ENCODE results near the gene HOXA7.

HOXA7 gene

GRCh38 chr7:27129729-27130539, 26.5 kb downstream of the HOXA7 start:
- Histone ChIP-seq H3K4me3 (ENCODE audit: insufficient read depth, low read depth, low read length) (no peak overlapping the region), H3K4me1 (ENCODE audit: control insufficient read depth, insufficient read depth, low read length) (no peaks in the 10 kb centered on the region), H3K27ac (ENCODE audit: insufficient read depth, low read depth, low read length, poor library complexity, severe bottlenecking) (no peak overlapping the region), H3K27me3 (ENCODE audit: control insufficient read depth, insufficient read depth, low read length, poor library complexity, severe bottlenecking) (peaks cover 100% of the 10 kb centered on the region), H3K9me3 (ENCODE audit: control insufficient read depth, low read length) (no peaks in the 10 kb centered on the region), H3K36me3 (ENCODE audit: control insufficient read depth, insufficient read depth, low read length) (no peaks in the 10 kb centered on the region)
- WGBS, 2 experiments: 1 to 3% methylated on average over 72 of the region's 72 CpGs

GRCh38 chr7:27128776-27129728, 27.4 kb downstream of the HOXA7 start:
- peaks cover 100% of the 10 kb centered on the region for H3K27me3 ChIP-seq (ENCODE audit: control insufficient read depth, insufficient read depth, low read length, poor library complexity, severe bottlenecking)
- 10 to 13% methylated on average over 27 to 28 of the region's 28 CpGs for WGBS, 2 experiments
- no peaks in the 10 kb centered on the region for H3K36me3 ChIP-seq (ENCODE audit: control insufficient read depth, insufficient read depth, low read length)
- no peaks in the 10 kb centered on the region for H3K9me3 ChIP-seq (ENCODE audit: control insufficient read depth, low read length)
- no peak overlapping the region for H3K4me3 ChIP-seq (ENCODE audit: insufficient read depth, low read depth, low read length)
- no peak overlapping the region for H3K27ac ChIP-seq (ENCODE audit: insufficient read depth, low read depth, low read length, poor library complexity, severe bottlenecking)
- H3K4me1 ChIP-seq (ENCODE audit: control insufficient read depth, insufficient read depth, low read length): no peaks in the 10 kb centered on the region

- Histone ChIP-seq H3K36me3 (ENCODE audit: control insufficient read depth, insufficient read depth, low read length) (no peaks in the 10 kb centered on the region), H3K27me3 (ENCODE audit: control insufficient read depth, insufficient read depth, low read length, poor library complexity, severe bottlenecking) (peaks cover 100% of the 10 kb centered on the region), H3K27ac (ENCODE audit: insufficient read depth, low read depth, low read length, poor library complexity, severe bottlenecking) (no peak overlapping the region), H3K4me3 (ENCODE audit: insufficient read depth, low read depth, low read length) (no peak overlapping the region), H3K9me3 (ENCODE audit: control insufficient read depth, low read length) (no peaks in the 10 kb centered on the region), H3K4me1 (ENCODE audit: control insufficient read depth, insufficient read depth, low read length) (no peaks in the 10 kb centered on the region)
- WGBS, 2 experiments: 12 to 19% methylated on average over 2 of the region's 2 CpGs
Measured at GRCh38 chr7:27128034-27128433, 28.4 kb downstream of the HOXA7 start.

- no peaks in the 10 kb centered on the region for H3K4me1 ChIP-seq (ENCODE audit: control insufficient read depth, insufficient read depth, low read length)
- H3K27ac ChIP-seq (ENCODE audit: insufficient read depth, low read depth, low read length, poor library complexity, severe bottlenecking): no peak overlapping the region
- WGBS, 2 experiments: 8 to 11% methylated on average over 2 to 3 of the region's 3 CpGs
- no peaks in the 10 kb centered on the region for H3K9me3 ChIP-seq (ENCODE audit: control insufficient read depth, low read length)
- no peaks in the 10 kb centered on the region for H3K36me3 ChIP-seq (ENCODE audit: control insufficient read depth, insufficient read depth, low read length)
- no peak overlapping the region for H3K4me3 ChIP-seq (ENCODE audit: insufficient read depth, low read depth, low read length)
- peaks cover 100% of the 10 kb centered on the region for H3K27me3 ChIP-seq (ENCODE audit: control insufficient read depth, insufficient read depth, low read length, poor library complexity, severe bottlenecking)
Measured at GRCh38 chr7:27126596-27127327, 29.7 kb downstream of the HOXA7 start.

GRCh38 chr7:27125986-27126394, 30.5 kb downstream of the HOXA7 start:
- peaks cover 100% of the 10 kb centered on the region for H3K27me3 ChIP-seq (ENCODE audit: control insufficient read depth, insufficient read depth, low read length, poor library complexity, severe bottlenecking)
- no peaks in the 10 kb centered on the region for H3K36me3 ChIP-seq (ENCODE audit: control insufficient read depth, insufficient read depth, low read length)
- H3K9me3 ChIP-seq (ENCODE audit: control insufficient read depth, low read length): no peaks in the 10 kb centered on the region
- WGBS, 2 experiments: 11 to 14% methylated on average over 5 of the region's 5 CpGs
- H3K27ac ChIP-seq (ENCODE audit: insufficient read depth, low read depth, low read length, poor library complexity, severe bottlenecking): no peak overlapping the region
- H3K4me1 ChIP-seq (ENCODE audit: control insufficient read depth, insufficient read depth, low read length): no peaks in the 10 kb centered on the region
- H3K4me3 ChIP-seq (ENCODE audit: insufficient read depth, low read depth, low read length): no peak overlapping the region

- H3K4me3 ChIP-seq (ENCODE audit: insufficient read depth, low read depth, low read length): no peak overlapping the region
- no peaks in the 10 kb centered on the region for H3K4me1 ChIP-seq (ENCODE audit: control insufficient read depth, insufficient read depth, low read length)
- no peaks in the 10 kb centered on the region for H3K9me3 ChIP-seq (ENCODE audit: control insufficient read depth, low read length)
- H3K27me3 ChIP-seq (ENCODE audit: control insufficient read depth, insufficient read depth, low read length, poor library complexity, severe bottlenecking): peaks cover 100% of the 10 kb centered on the region
- H3K36me3 ChIP-seq (ENCODE audit: control insufficient read depth, insufficient read depth, low read length): no peaks in the 10 kb centered on the region
- WGBS, 2 experiments: 19 to 27% methylated on average over 8 of the region's 8 CpGs
- H3K27ac ChIP-seq (ENCODE audit: insufficient read depth, low read depth, low read length, poor library complexity, severe bottlenecking): no peak overlapping the region
Measured at GRCh38 chr7:27124902-27125689, 31.4 kb downstream of the HOXA7 start.

- Histone ChIP-seq H3K36me3 (ENCODE audit: control insufficient read depth, insufficient read depth, low read length) (no peaks in the 10 kb centered on the region), H3K27ac (ENCODE audit: insufficient read depth, low read depth, low read length, poor library complexity, severe bottlenecking) (no peak overlapping the region), H3K9me3 (ENCODE audit: control insufficient read depth, low read length) (no peaks in the 10 kb centered on the region), H3K27me3 (ENCODE audit: control insufficient read depth, insufficient read depth, low read length, poor library complexity, severe bottlenecking) (peaks cover 100% of the 10 kb centered on the region), H3K4me3 (ENCODE audit: insufficient read depth, low read depth, low read length) (no peak overlapping the region), H3K4me1 (ENCODE audit: control insufficient read depth, insufficient read depth, low read length) (no peaks in the 10 kb centered on the region)
- WGBS, 2 experiments: 4 to 7% methylated on average over 43 of the region's 43 CpGs
Measured at GRCh38 chr7:27124096-27124901, 32.2 kb downstream of the HOXA7 start.

- no peaks in the 10 kb centered on the region for H3K9me3 ChIP-seq (ENCODE audit: control insufficient read depth, low read length)
- no peaks in the 10 kb centered on the region for H3K36me3 ChIP-seq (ENCODE audit: control insufficient read depth, insufficient read depth, low read length)
- 8 to 10% methylated on average over 23 to 24 of the region's 26 CpGs for WGBS, 2 experiments
- peaks cover 100% of the 10 kb centered on the region for H3K27me3 ChIP-seq (ENCODE audit: control insufficient read depth, insufficient read depth, low read length, poor library complexity, severe bottlenecking)
- H3K27ac ChIP-seq (ENCODE audit: insufficient read depth, low read depth, low read length, poor library complexity, severe bottlenecking): no peak overlapping the region
- no peaks in the 10 kb centered on the region for H3K4me1 ChIP-seq (ENCODE audit: control insufficient read depth, insufficient read depth, low read length)
- no peak overlapping the region for H3K4me3 ChIP-seq (ENCODE audit: insufficient read depth, low read depth, low read length)
Measured at GRCh38 chr7:27123477-27124053, 32.9 kb downstream of the HOXA7 start.
